ENCODE measurements around the gene FPGS.

The FPGS gene

GRCh38 chr9:127790094-127790855, 12.4 kb upstream of the FPGS start:
- DNase-seq: no peak

DNA sequence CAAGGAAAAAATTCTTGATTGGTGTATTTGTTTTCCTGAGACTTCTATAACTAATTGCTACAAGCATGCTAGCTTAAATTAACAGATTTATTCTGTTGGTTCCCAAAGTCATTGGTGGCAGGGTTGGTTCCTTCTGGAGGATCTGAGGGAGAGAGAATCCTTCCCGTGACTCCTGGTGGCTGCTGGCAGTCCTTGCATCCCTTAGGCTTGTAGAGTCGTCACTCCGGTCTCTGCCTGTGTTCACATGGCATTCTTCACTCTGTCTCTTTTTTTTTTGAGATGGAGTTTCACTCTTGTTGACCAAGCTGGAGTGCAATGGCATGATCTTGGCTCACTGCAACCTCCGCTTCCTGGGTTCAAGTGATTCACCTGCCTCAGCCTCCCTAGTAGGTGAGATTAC, 11.6 kb upstream of the FPGS start:
- no peak for DNase-seq

DNA sequence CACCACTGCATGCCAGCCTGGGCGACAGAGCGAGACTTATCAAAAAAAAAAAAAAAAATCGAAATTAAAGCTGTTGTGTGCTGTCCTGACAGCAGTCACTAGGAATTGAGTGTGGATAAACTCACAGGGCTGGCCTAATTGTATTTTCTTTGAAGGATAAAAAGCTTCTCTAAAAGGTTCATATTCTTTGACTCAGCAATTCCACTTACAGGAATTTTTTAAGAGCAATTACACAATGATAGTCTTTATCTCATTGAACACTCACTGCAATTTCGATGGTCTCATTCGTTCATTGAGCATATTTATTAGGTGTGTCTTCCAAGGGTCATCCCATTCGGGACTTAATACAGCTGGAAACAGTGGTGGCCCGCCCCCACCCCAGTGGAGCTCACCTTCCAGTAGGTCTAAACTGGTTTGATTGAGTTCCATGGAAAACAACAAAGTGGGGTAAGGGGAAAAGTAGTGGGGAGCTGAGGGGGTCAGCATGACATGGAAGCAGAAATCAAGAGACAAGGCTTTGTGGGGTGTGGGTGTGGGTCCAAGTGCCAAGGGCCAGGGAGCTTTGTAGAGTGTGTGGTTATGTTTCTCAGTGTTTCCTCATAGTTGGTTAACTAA, 10.2 kb upstream of the FPGS start:
- peak; percentile 22 for DNase-seq

DNA sequence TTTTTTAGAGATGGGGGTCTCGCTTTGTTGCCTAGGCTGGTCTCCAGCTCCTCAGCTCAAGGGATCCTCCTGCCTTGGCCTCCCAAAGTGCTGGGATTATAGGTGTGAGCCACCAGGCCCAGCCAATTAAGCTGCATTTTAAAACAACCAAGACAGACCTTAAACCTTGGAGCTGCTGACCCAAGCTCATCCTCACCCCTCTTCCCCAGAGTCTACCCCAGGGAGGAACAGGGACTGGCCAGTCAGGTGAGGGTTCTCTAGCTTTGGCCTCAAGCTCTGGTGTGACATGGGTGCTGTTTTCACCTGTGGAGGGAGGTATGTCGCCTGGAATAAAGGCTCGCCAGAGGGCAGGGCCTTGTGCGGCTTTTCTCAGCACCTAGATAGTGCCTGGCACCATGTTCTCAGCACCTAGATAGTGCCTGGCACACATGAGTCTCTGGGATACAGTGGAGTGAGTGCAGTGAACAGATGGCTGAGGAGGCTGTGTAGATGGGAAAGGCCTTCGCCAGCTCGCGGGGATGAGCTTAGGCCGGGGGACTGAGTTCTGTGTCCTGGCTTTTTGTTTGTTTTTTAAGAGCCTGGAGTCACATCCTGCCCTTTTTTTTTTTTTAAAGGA, 9.5 kb upstream of the FPGS start:
- no peak for DNase-seq

GRCh38 chr9:127794001-127794791, 8.5 kb upstream of the FPGS start:
- no peak for DNase-seq

GRCh38 chr9:127796225-127796813, 6.4 kb upstream of the FPGS start:
- DNase-seq: peak; percentile 33

DNA sequence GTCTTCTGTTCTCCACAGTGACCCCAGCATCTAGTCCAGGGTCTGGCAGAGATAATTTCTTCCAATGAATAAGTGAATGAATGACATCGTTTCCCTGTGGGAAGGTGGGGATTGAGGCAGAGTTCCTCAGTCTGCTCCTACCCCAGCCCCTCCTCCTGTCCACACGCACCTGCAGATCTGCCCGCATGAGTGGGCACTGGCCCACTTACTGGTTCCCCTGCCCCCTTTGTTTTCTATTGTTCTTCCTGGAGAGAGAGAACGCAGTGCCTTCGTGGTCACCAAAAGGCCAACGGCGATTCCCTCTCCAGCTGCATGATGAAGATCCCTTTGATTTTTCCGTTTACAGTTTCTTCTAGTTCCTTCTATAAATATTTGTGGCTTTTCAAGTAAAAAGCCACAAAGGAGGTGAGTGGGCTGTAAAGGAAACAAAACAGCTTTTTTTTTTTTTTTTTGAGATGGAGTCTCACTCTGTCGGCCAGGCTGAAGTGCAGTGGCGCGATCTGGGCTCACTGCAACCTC, 5.8 kb upstream of the FPGS start:
- peak; percentile 51 for DNase-seq

- peak; percentile 46 for DNase-seq
These were observed 617 bp upstream of the FPGS start for GRCh38 chr9:127801955-127802575.

DNA sequence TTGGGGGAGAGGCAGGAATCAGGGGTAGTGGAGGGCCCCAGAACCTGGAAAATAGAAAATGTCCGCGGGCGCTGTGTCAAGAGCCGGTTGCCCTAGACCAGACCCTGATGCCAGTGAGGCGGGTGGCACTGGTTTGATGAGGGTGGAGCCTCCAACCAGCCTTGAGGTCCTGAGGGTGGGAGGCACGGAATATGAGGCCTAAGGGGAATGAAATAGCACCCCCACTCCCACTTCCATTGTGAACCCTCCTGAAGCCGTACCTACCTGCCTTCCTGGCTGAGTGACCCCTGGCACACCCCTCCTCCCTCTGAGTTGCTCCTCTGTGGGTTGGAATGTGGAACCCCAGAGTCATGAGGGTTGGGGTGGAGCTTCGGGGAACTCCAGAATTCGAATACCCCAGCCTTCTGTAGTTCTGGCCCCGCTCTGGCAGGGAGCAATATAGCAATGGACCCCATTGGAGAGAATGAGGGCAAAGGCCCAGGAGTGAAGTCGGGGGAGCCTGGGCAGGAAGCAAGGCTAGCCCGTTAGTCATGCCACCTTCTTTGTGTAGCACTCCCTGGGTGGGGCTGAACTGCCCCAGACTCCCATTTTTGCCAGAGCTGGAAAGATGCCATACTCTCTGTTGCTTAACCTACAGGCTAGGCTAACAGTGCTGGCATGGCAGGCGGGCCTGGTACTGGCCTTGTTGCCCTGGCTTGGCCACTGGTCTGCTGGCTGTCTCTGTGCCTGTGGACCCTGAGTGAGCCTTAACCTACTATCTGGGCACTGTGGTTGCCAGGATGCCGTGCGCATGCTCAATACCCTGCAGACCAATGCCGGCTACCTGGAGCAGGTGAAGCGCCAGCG, 1.0 kb downstream of the FPGS start:
- peak; percentile 73 for DNase-seq

GRCh38 chr9:127805620-127806019, 2.9 kb downstream of the FPGS start:
- peak; percentile 77 for DNase-seq

- DNase-seq: no peak
These were observed 4.2 kb downstream of the FPGS start for GRCh38 chr9:127806871-127807270.

- no peak for DNase-seq
These were observed 5.8 kb downstream of the FPGS start for GRCh38 chr9:127808347-127809001.

DNA sequence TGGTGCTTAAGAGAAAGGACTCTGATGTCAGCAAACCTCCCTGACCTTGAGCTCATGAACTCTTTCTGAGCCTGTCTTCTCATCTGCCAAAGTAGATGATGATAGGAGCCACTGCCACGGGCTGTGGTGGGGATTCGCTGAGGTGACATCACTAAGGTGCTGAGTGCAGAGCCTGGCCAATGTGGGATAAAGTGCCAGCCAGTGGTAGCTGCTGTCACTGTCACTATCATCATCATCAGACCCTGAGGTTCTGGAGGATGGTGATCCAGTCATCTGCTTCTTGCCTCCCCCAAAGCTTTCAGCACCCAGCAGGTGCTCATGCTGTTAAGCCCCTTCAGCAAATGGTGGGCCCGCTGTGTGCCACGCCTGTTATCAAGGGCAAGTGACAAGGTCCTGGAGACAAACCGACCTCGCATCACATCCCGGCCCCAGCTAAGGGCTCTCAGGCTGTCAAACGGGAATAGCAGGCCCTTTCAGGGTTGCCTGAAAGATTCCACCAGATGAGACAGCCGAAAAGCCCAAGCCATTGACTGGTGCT, 6.4 kb downstream of the FPGS start:
- DNase-seq: peak; percentile 54

- DNase-seq: peak; percentile 79
These were observed 7.1 kb downstream of the FPGS start for GRCh38 chr9:127809540-127810377.

GRCh38 chr9:127810378-127811187, 7.9 kb downstream of the FPGS start:
- no peak for DNase-seq

DNA sequence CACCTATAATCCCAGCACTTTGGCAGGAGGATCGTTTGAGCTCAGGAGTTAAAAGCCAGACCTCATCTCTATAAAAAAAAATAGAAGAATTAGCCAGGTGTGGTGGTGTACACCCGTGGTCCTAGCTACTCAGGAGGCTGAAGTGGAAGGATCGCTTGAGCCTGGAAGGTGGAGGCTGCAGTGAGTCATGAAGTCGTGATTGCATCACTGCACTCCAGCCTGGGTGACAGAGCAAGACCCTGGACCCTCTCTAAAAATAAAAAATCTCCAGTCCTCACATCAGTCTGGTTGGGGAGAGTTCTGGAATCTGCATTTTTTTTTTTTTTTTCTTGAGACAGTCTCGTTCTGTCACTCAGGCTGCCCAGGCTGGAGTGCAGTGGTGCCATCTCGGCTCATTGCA, 9.3 kb downstream of the FPGS start:
- no peak for DNase-seq

DNA sequence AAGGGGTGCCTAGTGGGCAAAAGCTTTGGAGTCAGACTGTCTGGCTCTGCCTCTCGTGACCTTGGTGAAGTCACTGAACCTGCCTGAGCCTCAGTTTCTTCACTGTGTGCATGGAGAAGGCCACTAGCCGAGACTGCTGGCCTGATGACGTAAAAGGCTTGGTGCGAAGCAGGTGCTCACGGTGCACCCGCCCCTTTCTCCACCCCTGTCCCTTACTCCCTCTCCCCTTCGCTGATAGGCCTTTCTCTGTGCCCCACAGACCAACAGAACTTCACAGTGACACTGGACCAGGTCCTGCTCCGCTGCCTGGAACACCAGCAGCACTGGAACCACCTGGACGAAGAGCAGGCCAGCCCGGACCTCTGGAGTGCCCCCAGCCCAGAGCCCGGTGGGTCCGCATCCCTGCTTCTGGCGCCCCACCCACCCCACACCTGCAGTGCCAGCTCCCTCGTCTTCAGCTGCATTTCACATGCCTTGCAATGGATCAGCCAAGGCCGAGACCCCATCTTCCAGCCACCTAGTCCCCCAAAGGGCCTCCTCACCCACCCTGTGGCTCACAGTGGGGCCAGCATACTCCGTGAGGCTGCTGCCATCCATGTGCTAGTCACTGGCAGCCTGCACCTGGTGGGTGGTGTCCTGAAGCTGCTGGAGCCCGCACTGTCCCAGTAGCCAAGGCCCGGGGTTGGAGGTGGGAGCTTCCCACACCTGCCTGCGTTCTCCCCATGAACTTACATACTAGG, 10.4 kb downstream of the FPGS start:
- DNase-seq: no peak

- peak; percentile 64 for DNase-seq
These were observed 11.1 kb downstream of the FPGS start for GRCh38 chr9:127813686-127814226.

All from hematopoietic multipotent progenitor cell treated with erythropoietin and hydrocortisone succinate and interleukin-3 and kit ligand, for 6 days (in vitro differentiated cells).